DND-41 (cell line): ENCODE results near the gene KIAA1328.

Experiments
- CTCF ChIP-seq: IDR thresholded peaks from 2 replicates; pipeline ENCODE4 v1.5.1; 2012; ENCODE audit warnings: borderline replicate concordance, low read length, moderate library complexity, mild to moderate bottlenecking; ENCODE audit not compliant: poor library complexity, severe bottlenecking; ENCODE audit errors: extremely low read depth
- EZH2 ChIP-seq: IDR thresholded peaks from 3 replicates; pipeline ENCODE4 v1.6.1; 2012; ENCODE audit warnings: borderline replicate concordance, low read depth, mild to moderate bottlenecking, moderate library complexity, low read length, inconsistent platforms; ENCODE audit not compliant: severe bottlenecking

- TF ChIP-seq CTCF (no peak), EZH2 (no peak)
These were observed 351.2 kb downstream of the KIAA1328 start for GRCh38 chr18:37180086-37180485.
